ENCODE results near the gene GAL3ST1.
"Not testable (repeated sequence)": the region's sequence is repeated elsewhere in the genome, so short reads cannot be mapped to it uniquely, and the experiment has no call there.

DNA sequence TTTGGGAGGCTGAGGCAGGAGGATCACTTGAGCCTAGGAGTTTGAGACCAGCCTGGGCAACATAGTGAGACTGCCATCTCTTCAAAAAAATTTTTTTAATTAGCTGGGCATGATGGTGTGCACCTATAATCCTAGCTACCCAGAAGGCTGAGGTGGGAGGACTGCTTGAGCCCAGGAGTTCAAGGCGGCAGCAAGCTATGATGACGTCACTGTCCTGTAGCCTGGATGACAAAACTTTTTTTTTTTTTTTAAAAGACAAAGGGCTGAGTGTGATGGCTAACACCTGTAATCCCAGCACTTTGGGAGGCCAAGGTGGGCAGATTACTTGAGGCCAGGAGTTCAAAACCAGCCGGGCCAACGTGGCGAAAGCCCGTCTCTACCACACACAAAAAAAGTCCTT, 45.4 kb upstream of the GAL3ST1 start:
- TF ChIP-seq YY1 (IDR thresholded peaks at IDR 0.05; ENCODE audit: low read depth, low read length); POLR2A (IDR thresholded peaks at IDR 0.05; ENCODE audit: control extremely low read depth in 1 of 2, low read depth in 2 of 2, low read length in 2 of 2): not testable (repeated sequence)
- TF ChIP-seq, protein P1, sequence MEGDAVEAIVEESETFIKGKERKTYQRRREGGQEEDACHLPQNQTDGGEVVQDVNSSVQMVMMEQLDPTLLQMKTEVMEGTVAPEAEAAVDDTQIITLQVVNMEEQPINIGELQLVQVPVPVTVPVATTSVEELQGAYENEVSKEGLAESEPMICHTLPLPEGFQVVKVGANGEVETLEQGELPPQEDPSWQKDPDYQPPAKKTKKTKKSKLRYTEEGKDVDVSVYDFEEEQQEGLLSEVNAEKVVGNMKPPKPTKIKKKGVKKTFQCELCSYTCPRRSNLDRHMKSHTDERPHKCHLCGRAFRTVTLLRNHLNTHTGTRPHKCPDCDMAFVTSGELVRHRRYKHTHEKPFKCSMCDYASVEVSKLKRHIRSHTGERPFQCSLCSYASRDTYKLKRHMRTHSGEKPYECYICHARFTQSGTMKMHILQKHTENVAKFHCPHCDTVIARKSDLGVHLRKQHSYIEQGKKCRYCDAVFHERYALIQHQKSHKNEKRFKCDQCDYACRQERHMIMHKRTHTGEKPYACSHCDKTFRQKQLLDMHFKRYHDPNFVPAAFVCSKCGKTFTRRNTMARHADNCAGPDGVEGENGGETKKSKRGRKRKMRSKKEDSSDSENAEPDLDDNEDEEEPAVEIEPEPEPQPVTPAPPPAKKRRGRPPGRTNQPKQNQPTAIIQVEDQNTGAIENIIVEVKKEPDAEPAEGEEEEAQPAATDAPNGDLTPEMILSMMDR (IDR thresholded peaks at IDR 0.05; ENCODE audit: control extremely low read depth in 1 of 3, insufficient read depth in 1 of 3, low read depth in 1 of 3, low read length in 3 of 3), result not testable (repeated sequence)

Measured in H1 (cell line).